ENCODE measurements around the gene FOXA2.

Gene FOXA2

GRCh38 chr20:22583773-22584521 is 425 bp downstream of the FOXA2 start:
- DNase-seq (ENCODE audit: low read depth) = no peak

- no peak for DNase-seq (ENCODE audit: low read depth)
These were observed 1.2 kb downstream of the FOXA2 start for GRCh38 chr20:22582964-22583772.

GRCh38 chr20:22582386-22582963 is 1.9 kb downstream of the FOXA2 start:
- DNase-seq (ENCODE audit: low read depth) = no peak

DNA sequence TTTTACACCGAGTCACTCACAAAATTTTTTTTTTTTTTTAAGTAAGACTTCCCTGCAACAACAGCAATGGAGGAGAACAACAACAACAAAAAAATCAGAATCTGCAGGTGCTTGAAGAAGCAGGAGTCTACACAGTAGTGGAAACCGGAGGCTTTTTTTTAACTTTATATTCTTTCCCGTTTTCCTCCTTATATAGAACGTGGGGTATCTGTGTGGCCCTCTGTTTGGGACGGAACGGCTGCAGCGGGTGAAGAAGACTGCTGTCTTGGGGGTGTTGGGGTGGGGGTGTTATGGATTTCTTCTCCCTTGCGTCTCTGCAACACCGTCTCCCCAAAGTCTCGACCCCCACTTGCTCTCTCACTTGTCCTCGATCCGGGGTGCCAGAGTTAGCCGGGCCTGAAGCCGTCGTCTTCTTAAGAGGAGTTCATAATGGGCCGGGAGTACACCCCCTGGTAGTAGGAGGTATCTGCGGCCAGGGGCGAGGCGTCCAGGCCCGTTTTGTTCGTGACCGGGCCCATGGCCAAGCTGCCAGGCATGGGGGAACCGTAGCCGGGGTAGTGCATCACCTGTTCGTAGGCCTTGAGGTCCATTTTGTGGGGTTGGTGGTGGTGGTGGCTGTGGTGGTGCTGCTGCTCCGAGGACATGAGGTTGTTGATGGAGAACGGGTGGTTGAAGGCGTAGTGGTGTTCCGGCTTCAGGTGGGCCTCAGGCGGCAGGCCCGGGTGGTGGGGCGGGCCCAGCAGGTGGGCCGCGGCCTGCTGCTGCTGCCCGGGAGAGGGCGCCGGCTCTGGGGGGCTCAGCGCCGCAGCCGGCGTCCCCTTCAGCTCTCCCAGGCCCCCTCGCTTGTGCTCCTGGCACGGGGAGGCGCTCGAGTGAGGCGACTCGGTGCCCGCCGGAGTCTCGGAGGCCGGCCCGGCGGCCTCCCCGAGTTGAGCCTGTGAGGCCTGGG is 2.7 kb downstream of the FOXA2 start:
- no peak for DNase-seq (ENCODE audit: low read depth)

DNA sequence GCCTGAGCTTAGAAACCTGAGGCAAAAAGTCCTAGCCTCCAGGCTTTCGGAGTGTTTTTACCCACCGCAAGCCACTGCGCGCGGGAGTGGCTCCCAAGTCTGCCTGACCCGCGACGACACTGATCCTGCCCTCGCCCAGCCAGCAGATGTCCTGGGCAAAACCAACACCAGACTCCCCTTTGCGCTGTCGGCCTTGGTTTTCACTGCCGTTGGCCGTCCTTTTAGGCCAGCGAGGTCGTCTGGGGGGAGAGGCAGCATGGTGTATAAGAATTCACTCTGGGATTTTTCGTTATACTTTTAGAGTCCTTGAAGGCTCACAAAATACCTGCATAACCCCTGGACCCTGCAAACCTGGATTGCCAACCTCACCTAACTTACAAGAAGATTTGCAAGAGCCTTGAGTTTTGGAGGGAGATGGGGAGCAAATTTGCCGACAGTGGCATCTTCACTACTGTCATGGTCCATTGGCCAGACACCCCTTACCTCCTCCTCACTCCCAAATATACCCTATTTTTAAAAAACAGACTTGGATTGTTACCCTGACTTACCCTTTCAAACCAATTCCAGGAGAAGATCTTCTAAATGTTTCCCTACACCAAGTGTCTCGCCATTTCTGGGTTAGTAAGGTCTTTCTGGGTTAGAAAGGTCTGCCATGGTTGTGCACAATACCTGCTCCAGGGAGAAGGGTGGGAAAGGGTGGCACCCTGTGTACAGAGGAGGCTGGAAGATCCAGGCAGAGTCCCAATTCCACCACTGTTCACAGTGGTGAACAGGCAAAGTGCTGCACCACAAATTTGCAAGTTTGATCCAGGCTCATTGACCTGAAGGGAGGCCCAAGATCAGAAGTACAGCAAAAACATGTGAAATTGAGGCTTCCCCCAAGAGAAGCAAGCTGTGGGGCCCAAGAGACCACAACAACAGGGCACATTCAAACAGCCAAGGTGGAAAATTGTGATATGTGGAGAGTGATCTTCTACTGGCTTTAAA is 4.4 kb downstream of the FOXA2 start:
- DNase-seq (ENCODE audit: low read depth) = no peak

GRCh38 chr20:22579119-22579427 is 5.3 kb downstream of the FOXA2 start:
- no peak for DNase-seq (ENCODE audit: low read depth)

DNA sequence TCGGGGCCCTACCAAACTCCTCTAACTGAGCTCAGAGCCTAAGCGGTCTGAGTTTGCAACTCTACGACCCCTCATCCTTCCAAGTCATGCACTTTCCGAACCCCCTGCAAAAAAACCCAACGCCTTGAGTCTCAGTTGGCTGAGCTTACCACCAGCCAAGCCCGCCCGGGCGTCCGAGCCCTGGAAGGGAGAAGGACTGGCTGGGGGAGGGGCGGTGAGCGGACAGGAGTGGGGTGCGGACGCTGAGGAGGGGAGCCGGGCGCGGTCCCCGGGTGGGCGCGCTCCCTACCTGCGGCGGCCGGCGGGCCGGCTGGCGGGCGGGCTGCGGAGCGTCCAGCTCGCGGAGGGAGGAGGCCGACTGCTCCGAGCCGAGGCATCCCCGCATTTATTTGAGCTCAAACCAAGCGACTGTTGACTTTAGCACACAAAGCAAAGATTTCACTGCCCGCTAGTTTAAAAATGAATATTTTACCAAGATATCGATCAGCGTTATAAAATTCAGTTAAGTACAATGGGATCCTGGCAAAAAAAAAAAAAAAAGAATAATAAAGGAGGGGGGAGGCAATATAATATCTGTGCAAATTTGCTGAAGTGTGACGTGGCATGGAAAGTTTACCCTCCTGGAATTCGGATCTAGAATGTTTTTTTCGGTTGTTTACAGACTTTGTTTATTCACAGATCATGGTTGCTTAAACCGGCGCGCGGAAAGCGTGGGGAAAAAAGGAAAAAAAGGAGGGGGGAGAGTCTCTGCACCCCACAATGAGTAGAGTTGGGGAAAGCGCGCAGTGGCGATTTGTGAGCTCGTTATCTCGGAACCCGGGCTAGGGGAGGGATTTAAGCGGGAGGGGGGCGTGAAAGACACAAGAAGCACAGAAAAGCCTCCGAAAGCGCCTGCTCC is 5.9 kb downstream of the FOXA2 start:
- DNase-seq (ENCODE audit: low read depth) = no peak

GRCh38 chr20:22577515-22578220 is 6.7 kb downstream of the FOXA2 start:
- DNase-seq (ENCODE audit: low read depth) = no peak

DNA sequence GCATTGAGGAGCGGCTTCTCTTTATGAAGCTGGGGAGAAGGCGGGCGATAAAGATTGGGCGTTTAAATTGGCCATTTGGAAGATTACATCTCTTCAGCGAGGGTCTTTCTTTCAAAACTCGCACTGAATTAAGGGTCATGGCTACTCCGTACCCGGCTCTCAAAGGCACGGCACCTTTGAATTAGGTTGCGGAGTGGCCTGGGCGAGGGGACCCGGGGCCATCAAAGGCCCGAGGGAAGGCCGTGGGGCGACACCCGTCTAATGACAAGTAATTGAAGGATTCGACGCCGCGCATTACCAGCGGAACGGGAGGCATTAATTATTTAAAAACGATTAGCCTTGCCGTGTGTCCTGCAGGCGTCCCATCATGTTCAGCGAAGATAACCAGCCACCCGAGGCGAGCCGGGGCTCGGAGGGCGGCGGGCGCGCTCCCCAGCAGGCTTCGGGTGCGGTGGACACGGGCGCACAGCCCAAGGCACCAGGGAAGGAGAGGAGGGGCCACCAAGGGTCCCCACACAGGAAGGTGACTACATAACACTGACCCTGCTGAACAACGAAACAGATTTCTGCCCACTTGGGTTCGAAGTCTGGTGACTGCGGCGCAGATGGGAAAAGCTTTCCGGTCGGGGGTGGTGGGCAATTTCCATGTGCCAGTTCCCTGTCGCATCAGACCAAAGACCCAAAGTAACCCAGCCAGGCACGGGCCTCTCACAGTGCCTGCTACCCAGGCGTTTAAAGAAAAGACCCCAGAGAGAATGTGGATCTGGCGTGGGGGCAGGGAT is 7.4 kb downstream of the FOXA2 start:
- DNase-seq (ENCODE audit: low read depth) = no peak

- no peak for DNase-seq (ENCODE audit: low read depth)
These were observed 8.1 kb downstream of the FOXA2 start for GRCh38 chr20:22576273-22576672.

DNA sequence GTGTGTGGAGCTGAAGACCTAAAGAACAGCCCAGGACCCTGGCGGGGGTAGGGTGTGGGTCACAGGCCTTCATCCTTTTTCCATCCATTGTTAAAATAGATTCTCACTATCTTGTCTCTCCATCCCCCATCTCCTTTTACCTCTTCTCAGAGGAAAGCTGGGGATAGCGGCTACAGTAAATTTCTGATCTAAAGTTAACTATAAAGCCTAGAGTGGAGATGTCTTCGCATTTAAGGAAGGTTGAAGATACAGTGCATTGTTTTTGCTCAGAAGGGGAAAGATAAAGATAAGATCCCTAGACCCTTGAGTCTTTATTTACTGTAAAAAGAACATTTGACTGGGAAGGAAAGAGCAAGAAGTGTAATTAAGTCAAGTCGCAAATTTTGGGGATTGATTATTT is 8.6 kb downstream of the FOXA2 start:
- no peak for DNase-seq (ENCODE audit: low read depth)

- no peak for DNase-seq (ENCODE audit: low read depth)
These were observed 9.2 kb downstream of the FOXA2 start for GRCh38 chr20:22575087-22575721.

DNA sequence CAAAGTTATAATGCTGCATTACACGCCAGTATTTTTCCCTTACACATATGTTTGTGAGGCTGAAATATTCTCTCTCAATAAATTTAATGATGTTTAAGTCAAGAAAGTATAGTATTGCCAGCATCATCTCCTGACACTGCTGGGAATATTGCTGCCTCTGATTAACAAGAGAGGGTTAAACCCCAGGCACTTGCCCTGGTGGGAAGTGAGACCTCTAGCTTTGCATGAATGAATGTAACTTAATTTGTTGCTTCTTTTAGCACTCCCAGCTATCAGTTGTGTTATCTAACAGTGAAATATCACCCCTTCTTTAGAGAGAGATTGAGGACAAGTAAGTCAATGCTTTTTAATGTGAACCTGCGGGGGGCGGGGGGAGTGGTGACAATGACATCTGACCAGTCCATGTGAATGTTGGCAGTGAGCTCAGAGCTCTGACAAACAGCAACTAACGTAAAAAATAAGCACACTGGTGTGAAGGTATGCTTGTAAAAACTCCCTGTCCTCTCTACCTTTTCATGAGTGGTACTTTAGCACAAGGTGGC is 9.8 kb downstream of the FOXA2 start:
- DNase-seq (ENCODE audit: low read depth) = no peak

DNA sequence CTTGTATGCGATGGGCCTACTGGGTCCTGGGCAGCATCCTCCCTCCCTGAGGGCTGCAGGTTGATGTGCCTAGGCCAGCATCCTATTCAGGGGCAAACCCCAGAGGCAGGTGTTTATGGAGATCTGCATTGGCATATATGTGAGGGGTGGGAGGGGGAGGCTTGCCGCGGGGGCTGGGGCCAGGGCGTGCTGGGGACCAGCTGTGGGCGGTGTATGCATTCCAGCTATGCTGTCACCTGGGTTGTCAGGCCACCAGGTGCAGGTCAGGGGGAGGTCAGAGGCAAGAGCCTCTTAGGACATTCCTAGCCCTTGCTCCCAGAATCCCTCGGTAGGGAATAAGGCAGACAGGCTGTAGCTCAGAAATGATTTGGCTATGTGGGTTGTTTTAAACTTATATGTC is 11.9 kb downstream of the FOXA2 start:
- no peak for DNase-seq (ENCODE audit: low read depth)

DNA sequence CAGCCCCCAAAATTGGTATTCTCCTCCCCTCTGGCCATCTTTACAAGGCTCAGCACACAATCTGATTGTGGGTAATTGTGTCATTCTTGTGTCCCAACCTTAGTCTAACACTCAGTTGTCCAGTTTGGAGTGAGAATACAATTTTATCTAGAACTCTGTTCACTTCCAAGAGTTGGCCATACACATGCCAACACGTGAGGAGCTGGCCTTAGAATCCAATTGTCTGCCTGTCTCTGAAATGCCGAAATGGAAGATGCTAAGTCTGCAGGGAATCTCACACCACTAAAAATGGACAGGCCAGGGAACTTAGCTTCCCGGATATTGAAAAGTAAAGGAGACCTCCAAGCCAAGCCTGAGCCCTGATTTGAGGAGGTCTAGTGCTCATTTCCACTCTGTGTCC is 12.3 kb downstream of the FOXA2 start:
- no peak for DNase-seq (ENCODE audit: low read depth)

GRCh38 chr20:22569353-22569752 is 15.0 kb downstream of the FOXA2 start:
- DNase-seq (ENCODE audit: low read depth) = no peak

DNA sequence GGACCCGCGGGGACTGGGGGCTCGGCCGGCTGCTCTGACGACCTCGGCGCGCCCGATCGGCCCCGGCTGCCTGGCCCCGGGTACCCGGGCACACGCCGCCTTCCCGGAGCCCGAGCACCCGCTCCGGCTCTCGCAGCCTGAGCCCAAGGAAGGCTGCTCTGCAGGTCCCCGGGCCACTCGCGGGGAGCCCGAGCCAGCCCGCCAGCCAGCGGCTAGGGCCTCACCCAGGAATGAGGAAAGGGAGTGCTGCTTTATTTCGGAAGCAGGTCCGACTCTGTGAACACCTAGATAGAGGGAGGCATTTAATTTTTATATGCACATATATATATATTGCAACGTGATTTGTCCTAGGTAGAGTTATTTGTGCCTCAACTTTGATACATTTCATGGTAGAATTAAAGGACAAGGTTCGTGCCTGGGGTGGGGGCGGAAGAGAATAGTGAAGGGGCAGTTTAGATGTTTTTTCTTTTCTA is 15.5 kb downstream of the FOXA2 start:
- no peak for DNase-seq (ENCODE audit: low read depth)

Measured in stromal cell of bone marrow (primary cell).